ENCODE data around the gene CCL22. TPM values are rescaled to one million over a fixed set of nuclear protein-coding genes. Genes with fewer than 3 reads are reported as not detected.
A peak's percentile ranks its signal among the peaks of the same experiment; 100 is the strongest.
"Not testable (repeated sequence)": the region's sequence is repeated elsewhere in the genome, so short reads cannot be mapped to it uniquely, and the experiment has no call there.

The CCL22 gene, protein sequence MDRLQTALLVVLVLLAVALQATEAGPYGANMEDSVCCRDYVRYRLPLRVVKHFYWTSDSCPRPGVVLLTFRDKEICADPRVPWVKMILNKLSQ
- total RNA-seq = under 1 TPM; 0.19 to 0.46 TPM
- long read RNA-seq, donor 1 = 0 reads
- long read RNA-seq, donor 2 = 0 reads

DNA sequence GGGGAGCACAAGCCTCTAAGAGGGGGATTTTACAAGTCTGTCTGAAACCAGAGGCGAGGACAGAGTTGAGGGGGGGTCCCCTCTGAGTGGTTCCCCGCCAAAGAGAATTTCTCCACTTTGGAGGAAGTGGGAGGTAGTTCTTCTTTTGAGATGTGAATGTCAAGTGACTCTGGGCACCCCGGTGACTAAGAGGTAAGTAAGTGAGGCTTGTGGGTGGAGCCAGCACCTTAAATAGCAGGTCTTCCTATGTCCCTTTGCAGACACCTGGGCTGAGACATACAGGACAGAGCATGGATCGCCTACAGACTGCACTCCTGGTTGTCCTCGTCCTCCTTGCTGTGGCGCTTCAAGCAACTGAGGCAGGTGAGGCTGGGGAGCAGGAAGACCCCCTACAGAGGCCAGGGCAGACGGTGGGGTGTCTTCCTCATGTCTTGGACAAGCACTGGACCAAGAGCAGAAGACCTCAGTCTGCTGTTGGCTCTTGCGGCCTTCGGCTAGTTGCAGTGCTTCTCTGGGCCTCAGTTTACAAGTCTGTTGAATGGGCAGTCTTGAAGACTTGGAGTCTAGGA lies at the start of gene CCL22:
Gene CCL22 (plus strand): TSS at position 257 of the 569 bp plus-strand sequence. CDS start 34 bp downstream, at position 291.
- intact Hi-C loops (cut with DNase I) = no loop called here

DNA sequence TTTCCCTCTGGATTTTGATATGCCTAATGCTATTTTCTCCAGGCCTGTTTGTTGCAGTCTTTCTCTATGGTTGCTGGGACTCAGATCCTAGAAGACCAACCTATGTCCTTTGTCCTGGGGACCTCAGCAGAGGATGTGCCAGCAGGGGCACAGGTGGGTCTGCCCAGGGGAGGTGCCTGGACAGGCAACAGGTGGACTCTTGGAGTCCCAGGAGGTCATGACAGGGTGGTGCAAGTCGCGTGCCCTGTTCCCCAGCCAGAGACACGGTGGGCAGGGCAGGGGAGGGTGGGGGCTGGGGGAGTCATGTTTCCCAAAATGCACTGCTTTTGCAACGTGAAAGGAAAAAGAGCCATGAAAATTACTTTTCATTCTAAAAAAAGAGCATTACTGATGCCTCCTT lies 47.8 kb upstream of the CCL22 start:
- peak; percentile 50 for DNase-seq (ENCODE audit: low spot score)

More for the DNA sequence above, at the start of gene CCL22:
- DNase-seq (ENCODE audit: low spot score) = peak; percentile 29

DNA sequence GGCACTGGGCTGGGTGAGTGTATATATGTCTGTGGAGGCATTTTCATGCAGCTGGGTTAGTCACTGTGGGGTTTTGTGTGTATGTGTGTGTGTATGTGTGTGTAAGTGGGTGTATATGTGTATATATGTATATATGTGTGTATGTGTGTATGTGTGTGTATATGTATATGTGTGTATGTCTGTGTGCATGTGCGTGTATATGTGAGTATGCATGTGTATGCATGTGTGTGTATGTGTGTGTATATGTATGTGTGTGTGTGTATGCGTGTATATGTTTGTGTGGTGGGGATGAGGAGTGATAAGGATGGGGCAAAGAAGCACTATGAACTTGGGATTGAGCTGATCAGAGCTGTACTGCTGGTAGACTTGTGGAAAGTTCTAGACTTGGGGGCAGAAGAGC lies 45.1 kb upstream of the CCL22 start:
- intact Hi-C loops (cut with DNase I) = no loop called here
- no peak for DNase-seq (ENCODE audit: low spot score)

More for the DNA sequence above, 47.8 kb upstream of the CCL22 start:
- intact Hi-C loops (cut with DNase I) = no loop called here

DNA sequence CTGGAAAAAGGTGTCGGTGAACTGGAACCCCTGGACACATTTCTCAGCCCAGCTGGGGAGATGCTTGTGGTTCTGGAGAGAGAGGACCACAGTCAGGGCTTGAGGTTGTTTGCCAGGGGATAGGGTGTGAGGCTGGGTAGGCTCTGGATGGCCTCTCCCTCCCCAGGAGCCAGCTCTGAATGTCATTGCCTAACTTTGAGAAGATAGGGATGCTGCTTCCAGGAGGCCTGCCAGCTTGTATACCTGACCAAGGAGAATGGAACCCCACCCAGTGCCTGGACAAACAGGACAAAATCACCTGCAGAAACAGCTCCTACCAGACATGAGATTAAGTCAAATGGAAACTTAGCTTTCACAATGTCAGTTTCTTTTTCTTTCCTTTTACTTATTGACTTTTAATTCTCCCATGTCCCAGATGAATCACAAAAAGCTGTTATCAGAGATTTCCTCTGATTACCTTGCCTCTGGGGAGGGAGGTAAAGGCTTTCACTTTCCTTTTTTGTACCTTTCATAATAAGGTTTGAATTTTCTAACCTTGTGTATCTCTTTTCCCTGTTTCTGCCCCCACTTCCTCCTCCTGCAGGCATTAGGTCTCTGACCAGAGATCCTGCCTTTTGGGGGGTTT lies 44.3 kb upstream of the CCL22 start:
- DNase-seq (ENCODE audit: low spot score) = peak; percentile 24
- intact Hi-C loops (cut with DNase I) = no loop called here

DNA sequence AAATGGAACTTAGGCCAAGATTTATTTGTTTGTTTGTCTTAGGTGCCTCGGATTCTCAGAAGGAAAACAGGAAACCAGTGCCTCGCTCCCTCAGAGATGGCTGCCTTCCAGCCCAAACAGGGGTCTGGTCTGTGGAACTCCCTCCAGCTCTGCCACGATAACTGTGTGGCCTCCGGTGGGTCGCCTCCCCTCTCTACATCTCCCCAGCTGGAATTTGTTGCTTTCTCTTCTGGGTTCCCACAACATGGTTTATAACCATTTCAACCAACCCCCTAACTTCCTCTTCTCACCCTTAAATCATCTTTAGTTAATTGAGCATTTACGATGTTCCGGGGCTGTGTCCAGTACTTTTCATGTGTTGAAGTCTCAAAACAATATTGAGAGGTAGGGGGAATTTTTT lies 43.2 kb upstream of the CCL22 start:
- DNase-seq (ENCODE audit: low spot score) = peak; percentile 10
- intact Hi-C loops (cut with DNase I) = no loop called here

DNA sequence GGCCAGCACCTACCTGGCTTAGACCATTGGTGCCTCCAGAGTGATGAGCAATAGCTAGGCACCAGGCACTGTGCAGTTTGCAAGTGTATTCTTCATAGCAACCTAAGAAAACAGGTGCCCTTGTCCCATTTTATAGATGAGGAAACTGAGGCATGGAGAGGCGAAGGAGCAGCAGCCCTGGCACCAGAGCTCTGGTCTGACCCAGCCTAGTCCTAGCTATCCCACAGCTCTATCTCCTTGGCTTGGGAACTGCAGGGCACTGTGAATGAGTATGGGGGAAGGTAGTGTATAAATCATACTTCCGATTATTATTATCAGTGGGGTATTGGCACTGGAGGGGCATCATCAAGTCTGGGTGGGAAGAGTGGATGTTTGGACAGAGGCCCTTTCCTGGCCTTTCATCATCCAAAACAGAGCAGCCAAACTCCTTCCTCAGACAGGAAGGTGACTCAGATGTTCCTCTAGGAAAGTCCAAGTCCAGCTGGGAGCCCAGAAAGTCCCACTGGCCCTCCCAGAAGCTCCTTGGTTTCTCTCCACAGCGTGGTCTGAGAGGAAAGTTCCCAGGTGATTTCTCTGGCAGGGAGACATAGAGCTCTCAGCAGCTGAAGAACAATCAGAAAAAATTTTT lies 42.1 kb upstream of the CCL22 start:
- intact Hi-C loops (cut with DNase I) = no loop called here

DNA sequence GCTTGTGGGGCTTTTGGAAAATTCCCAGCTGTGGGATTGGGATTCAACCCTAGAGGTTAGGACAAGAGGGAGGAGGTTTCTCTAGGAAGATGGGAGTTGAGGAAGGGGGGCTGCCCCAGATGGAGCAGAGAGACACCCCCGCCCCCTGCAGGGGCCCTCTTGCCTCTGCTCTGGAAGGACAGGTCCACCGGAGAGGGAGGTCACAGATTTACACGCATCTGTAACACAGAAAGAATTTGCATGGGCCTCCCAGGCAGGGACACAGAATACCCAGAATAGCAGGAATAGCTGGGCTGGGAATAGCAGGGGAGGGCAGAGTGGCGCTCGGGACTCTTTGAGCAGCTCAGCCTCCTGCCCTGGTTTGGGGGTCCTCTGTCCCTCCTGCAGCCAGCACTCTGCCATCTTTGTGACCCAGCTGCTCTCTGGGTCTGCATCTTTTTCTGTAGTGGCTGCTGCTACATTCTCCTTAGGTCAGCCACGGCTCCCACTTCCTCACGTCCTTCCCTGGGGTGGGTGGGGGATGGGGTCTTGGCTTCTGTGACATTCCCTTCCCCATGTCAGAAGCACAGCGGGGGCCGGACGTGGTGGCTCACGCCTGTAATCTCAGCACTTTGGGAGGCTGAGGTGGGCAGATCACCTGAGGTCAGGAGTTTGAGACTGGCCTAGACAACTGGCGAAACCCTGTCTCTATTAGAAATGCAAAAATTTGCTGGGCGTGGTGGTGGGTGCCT lies 40.2 kb upstream of the CCL22 start:
- intact Hi-C loops (cut with DNase I) = no loop called here

More for the DNA sequence above, 42.1 kb upstream of the CCL22 start:
- DNase-seq (ENCODE audit: low spot score) = peak; percentile 83

DNA sequence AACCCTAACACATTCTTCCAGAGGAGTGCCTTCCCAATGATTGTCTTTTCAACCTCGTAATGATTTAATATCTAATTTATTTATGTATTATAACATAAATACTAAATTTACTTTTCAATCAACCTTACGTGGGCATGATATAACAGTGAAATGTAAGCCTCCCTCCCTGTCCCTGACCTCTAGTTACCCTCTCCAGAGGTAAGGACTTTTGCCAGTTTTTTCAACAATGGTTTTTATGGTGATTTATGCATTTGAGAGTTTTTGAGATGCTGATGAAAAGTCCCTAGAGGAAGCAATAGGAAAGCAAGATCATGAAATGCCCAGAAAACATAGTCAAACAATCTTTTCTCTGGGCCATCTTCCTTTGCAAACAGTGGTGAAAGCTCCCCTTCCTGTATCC lies 38.9 kb upstream of the CCL22 start:
- DNase-seq (ENCODE audit: low spot score) = no peak
- intact Hi-C loops (cut with DNase I) = no loop called here

More for the DNA sequence above, 40.2 kb upstream of the CCL22 start:
- DNase-seq (ENCODE audit: low spot score) = peak; percentile 58

DNA sequence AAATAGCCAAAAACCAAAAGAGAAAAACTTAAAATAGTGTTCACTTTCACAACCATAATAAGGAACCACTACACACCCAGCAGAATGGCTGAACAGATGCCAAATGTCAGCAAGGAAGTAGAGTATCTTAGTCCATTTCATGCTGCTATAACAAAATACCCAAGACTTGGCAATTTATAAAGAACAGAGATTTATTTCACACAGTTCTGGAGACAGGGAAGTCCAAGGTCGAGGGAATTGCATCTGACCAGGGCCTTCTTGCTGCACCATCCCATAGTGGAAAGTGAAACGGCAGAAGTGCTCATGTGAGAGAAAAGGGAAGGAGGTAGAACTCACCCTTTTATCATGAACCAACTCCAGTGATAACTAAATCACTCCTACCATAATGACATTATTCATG lies 33.8 kb upstream of the CCL22 start:
- DNase-seq (ENCODE audit: low spot score) = no peak
- intact Hi-C loops (cut with DNase I) = no loop called here

DNA sequence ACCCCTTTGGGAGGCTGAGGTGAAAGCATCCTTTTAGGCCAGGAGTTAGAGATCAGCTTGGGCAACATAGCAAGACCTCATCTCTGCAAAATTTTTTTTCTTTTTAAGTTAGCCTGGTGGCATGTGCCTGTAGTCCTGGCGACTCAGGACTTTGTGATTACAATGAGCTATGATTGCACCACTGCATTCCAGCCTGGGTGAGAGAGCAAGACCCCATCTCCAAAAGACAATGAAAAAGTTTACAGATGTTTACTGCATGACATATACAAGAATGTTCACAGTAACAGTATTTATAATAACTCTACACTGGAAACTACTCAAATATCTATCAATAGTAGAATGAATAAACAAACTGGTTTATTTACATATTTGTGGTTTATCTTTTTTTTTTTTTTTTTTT lies 33.1 kb upstream of the CCL22 start:
- no peak for DNase-seq (ENCODE audit: low spot score)
- intact Hi-C loops (cut with DNase I) = no loop called here

DNA sequence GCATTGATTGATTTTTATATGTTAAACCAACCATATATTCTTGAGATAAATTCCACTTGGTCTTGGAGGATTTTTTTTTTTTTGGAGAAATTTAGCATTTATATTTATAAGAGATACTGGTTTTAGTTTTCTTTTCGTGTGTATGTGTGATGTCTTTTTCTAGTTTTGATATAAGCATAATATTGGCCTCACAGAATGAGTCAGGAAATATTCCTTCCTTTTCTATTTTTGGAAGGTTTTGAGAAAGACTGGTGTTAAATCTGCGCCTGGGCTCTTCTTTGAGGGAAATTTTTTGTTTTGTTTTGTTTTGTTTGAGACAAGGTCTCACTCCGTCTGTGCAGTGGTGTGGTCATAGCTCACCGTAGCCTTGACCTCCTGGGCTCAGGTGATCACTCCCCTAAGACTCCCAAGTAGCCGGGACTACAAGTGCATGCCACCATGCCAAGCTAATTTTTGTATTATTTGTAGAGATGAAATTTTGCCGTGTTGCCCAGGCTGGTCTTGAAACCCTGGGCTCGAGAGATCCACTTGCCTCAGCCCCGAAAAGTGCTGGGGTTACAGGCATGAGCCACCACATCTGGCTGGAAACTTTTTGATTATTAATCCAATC lies 28.8 kb upstream of the CCL22 start:
- DNase-seq (ENCODE audit: low spot score) = no peak
- intact Hi-C loops (cut with DNase I) = loop anchor here in 1 of 2 donors (5.0 kb wide), 1 partner anchor 37 kb away; no protein-coding TSS in a partner anchor

DNA sequence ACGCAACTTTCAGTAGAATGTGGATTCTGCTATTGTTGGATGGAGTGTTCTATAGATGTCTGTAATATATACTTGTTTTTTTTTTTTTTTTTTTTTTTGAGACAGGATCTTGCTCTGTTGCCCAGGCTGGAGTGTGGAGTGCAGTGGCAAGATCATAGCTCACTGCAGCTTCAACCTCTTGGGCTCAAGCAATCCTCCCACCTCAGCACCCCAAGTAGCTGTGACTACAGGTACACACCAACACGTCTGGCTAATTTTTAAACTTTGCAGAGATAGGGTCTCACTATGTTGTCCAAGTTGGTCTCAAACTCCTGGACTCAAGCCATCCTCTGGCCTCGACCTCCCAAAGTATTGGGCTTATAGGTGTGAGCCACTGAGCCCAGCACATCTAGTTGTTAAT lies 27.2 kb upstream of the CCL22 start:
- DNase-seq (ENCODE audit: low spot score) = no peak
- intact Hi-C loops (cut with DNase I) = loop anchor here in 1 of 2 donors (5.0 kb wide), 1 partner anchor 36 kb away; no protein-coding TSS in a partner anchor

DNA sequence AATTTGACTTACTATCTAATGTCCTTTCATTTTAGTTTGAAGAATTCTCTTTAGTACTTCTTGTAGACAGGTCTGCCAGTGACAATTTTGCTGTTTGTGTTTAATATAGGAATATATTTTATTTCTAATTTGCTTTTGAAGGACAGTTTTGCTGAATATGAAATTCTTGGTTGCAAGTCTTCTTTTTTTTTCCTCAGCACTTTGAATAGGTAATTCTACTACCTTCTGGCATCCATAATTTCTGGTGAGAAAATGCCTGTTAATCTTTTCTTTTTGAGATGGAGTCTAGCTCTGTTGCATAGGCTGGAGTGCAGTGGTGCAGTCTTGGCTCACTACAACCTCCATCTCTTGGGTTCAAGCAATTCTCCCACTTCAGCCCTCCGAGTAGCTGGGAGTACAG lies 25.2 kb upstream of the CCL22 start:
- DNase-seq (ENCODE audit: low spot score) = no peak
- intact Hi-C loops (cut with DNase I) = loop anchor here in 1 of 2 donors (5.0 kb wide), 1 partner anchor 34 kb away; no protein-coding TSS in a partner anchor

DNA sequence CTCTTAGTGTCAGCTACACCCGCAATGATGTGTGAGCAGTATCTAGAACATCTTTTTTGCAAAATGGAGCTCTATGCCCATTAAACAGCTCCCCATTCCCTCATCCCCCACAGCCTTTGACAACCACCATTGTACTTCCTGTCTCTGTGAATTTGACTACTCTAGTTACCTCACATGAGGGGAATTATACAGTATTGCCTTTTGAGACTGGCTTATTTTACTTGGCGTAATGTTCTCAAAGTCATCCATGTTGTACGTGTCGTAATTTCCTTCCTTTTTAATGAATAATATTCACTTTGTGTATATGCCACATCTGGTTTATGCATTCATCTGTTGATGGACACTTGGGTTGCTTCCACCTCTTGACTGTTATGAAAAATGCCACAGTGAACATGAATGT lies 23.2 kb upstream of the CCL22 start:
- no peak for DNase-seq (ENCODE audit: low spot score)
- intact Hi-C loops (cut with DNase I) = no loop called here

DNA sequence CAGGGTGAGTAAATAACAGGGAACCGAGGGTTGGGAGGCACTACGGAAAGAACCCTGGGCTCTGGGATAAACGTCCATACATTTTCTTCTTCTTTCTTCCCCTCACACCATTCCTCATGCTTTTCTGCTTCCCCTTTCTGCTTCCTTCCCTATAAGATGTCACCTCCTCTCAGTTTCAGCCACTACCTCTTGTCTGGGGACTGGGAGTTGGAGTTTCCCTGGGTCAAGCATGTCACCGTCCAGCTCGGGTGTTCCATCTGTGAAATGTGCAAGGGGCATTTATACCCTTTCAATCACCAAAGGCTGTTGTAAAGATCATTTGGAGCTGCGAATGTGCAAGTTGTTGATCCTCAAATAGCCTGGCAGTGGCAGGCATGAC lies 17.5 kb upstream of the CCL22 start:
- intact Hi-C loops (cut with DNase I) = no loop called here

DNA sequence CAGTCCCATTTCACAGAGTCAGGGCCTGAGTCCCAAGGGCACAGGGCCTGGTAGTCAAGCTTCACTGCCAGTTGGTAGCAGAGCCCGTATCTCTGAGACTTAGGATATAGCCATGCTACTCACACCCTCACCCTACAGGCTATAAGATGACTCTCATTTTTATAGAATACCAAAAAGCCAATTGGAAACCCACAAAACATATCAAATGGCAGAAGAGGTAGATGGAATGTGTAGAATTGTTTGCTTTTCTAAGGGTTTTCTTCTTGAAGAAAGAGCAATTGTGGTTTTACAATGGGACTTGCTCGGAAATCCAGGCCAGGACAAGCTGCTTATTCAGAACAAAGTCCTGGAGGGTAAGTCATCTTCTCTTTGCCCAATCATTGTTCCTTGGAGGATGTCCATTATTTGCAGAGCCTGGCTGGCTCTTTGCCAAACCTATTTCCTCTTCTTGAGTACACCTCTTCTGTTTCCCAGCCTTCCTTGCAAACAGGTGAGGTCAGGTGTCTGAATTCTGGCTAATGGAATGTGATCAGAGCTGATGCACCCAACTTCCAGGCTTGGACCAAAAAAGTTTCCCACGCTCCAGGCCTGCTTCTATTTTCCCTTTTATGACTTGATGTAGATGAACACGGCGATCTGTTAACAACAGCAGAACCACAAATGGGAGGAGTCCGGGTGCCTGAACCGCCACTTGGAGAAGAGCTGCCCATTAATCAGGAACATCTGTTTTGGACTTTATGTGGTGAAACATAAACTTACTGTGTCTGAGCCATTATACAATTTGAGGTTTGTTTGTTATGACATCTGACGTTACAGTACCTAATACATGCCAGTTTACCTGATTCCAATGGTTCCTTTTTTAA lies 16.9 kb upstream of the CCL22 start:
- DNase-seq (ENCODE audit: low spot score) = no peak
- intact Hi-C loops (cut with DNase I) = no loop called here

More for the DNA sequence above, 17.5 kb upstream of the CCL22 start:
- DNase-seq (ENCODE audit: low spot score) = no peak

DNA sequence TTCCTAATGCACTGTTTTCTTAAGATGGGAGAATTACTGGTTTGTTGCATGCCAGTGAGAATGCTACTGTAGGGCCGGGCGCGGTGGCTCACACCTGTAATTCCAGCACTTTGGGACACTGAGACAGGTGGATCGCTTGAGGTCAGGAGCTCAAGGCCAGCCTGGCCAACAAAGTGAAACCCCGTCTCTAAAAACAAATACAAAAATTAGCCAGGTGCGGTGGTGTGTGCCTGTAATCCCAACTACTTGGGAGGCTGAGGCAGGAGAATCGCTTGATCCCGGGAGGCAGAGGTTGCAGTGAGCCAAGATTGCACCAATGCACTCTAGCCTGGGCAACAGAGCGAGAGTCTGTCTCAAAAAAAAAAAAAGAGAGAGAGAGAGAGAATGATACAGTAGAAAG lies 16.0 kb upstream of the CCL22 start:
- DNase-seq (ENCODE audit: low spot score); intact Hi-C loops (cut with DNase I): not testable (repeated sequence)

DNA sequence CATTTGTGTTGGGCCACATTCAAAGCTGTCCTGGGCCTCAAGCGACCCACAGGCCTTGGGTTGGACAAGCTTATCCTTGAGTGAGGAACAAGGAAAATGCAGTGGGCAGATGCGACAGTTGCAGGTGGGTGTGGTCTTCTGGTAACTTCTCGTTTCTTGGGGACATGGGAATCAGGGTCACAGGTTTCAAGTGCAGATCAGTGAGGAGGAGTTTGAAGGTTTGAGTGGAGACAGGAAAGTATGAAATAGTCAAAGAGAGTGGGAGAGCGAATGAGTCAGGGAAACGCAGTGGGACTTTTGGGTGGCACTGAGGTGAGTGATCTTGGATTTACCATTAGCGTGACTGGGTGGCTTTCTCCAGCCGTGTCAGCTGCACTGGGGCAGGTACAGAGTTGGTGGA lies 15.4 kb upstream of the CCL22 start:
- intact Hi-C loops (cut with DNase I) = no loop called here
- no peak for DNase-seq (ENCODE audit: low spot score)
